ENCODE results near the gene VPS26C.

VPS26C gene

GRCh38 chr21:37272897-37273296 lies 5.8 kb upstream of the VPS26C start:
- H3K4me3 ChIP-seq (ENCODE audit: control insufficient read depth, low read depth, low read length), result no peak overlapping the region
- no peak for DNase-seq (ENCODE audit: low read depth)
- TF ChIP-seq CTCF (conservative IDR thresholded peaks at IDR 0.05; ENCODE audit: control insufficient read depth, insufficient read depth, low read depth, low read length), result no peak

GRCh38 chr21:37270576-37271365 lies 3.6 kb upstream of the VPS26C start:
- H3K4me3 ChIP-seq (ENCODE audit: control insufficient read depth, low read depth, low read length), result no peak overlapping the region
- TF ChIP-seq CTCF (conservative IDR thresholded peaks at IDR 0.05; ENCODE audit: control insufficient read depth, insufficient read depth, low read depth, low read length), result no peak
- DNase-seq (ENCODE audit: low read depth), result no peak

GRCh38 chr21:37269481-37269880 lies 2.3 kb upstream of the VPS26C start:
- DNase-seq (ENCODE audit: low read depth), result no peak
- TF ChIP-seq CTCF (conservative IDR thresholded peaks at IDR 0.05; ENCODE audit: control insufficient read depth, insufficient read depth, low read depth, low read length), result no peak
- H3K4me3 ChIP-seq (ENCODE audit: control insufficient read depth, low read depth, low read length), result no peak overlapping the region

- H3K4me3 ChIP-seq (ENCODE audit: control insufficient read depth, low read depth, low read length), result peak overlapping the region; percentile 73
- no peak for TF ChIP-seq CTCF (conservative IDR thresholded peaks at IDR 0.05; ENCODE audit: control insufficient read depth, insufficient read depth, low read depth, low read length)
- no peak for DNase-seq (ENCODE audit: low read depth)
Observed at GRCh38 chr21:37268186-37268503, 1.0 kb upstream of the VPS26C start.

GRCh38 chr21:37266515-37267221 lies 466 bp downstream of the VPS26C start:
- peak overlapping the region; percentile 74 for H3K4me3 ChIP-seq (ENCODE audit: control insufficient read depth, low read depth, low read length)
- TF ChIP-seq CTCF (conservative IDR thresholded peaks at IDR 0.05; ENCODE audit: control insufficient read depth, insufficient read depth, low read depth, low read length), result no peak
- DNase-seq (ENCODE audit: low read depth), result peak; percentile 28

GRCh38 chr21:37264808-37265207 lies 2.3 kb downstream of the VPS26C start:
- DNase-seq (ENCODE audit: low read depth), result no peak
- H3K4me3 ChIP-seq (ENCODE audit: control insufficient read depth, low read depth, low read length), result no peak overlapping the region
- TF ChIP-seq CTCF (conservative IDR thresholded peaks at IDR 0.05; ENCODE audit: control insufficient read depth, insufficient read depth, low read depth, low read length), result no peak
